Measurements from ENCODE around the gene AP4S1. TPM values are rescaled to one million over a fixed set of nuclear protein-coding genes. Genes with fewer than 3 reads are reported as not detected.

Gene AP4S1
- total RNA-seq, 2 donors from 2014 or later, result 8.6 to 13.7 TPM

DNA sequence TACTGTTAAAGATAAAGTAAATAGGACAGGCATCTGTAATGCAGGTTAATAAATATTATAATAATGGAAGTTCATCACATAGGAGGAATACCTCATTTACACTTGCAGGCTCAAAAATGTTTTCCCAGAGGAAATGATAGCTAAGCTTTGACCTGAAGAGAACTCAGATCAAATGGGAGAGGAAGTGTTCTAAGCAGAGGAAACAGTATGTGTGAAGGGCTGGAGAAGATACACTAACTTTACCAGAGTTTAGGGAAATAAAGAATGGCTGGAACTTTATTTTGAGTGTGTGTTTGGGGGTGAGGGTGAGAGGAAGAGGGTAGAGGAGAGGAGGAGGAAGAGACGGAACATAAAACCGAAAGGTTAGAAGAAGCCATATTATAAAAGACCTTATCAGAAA, 34.0 kb upstream of the AP4S1 start:
- no peaks in the 10 kb centered on the region for H3K9me3 ChIP-seq
- TF ChIP-seq POLR2A (IDR thresholded peaks at IDR 0.05), result no peak
- TF ChIP-seq, protein P1, sequence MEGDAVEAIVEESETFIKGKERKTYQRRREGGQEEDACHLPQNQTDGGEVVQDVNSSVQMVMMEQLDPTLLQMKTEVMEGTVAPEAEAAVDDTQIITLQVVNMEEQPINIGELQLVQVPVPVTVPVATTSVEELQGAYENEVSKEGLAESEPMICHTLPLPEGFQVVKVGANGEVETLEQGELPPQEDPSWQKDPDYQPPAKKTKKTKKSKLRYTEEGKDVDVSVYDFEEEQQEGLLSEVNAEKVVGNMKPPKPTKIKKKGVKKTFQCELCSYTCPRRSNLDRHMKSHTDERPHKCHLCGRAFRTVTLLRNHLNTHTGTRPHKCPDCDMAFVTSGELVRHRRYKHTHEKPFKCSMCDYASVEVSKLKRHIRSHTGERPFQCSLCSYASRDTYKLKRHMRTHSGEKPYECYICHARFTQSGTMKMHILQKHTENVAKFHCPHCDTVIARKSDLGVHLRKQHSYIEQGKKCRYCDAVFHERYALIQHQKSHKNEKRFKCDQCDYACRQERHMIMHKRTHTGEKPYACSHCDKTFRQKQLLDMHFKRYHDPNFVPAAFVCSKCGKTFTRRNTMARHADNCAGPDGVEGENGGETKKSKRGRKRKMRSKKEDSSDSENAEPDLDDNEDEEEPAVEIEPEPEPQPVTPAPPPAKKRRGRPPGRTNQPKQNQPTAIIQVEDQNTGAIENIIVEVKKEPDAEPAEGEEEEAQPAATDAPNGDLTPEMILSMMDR (IDR thresholded peaks at IDR 0.05), result no peak
- H3K27ac ChIP-seq, result no peak overlapping the region
- H3K4me1 ChIP-seq, result peaks cover 31% of the 10 kb centered on the region
- ATAC-seq, result no peak
- no peaks in the 10 kb centered on the region for H3K27me3 ChIP-seq
- no peaks in the 10 kb centered on the region for H3K36me3 ChIP-seq (replicated peaks in 1 of 2; ENCODE audit: insufficient read depth in 1 of 2, low read depth in 2 of 2)
- no peak for DNase-seq
- 75 to 83% methylated on average over 2 of the region's 2 CpGs for WGBS, 2 donors
- no peak overlapping the region for H3K4me3 ChIP-seq
- intact Hi-C loops (cut with DNase I), result no loop called here

DNA sequence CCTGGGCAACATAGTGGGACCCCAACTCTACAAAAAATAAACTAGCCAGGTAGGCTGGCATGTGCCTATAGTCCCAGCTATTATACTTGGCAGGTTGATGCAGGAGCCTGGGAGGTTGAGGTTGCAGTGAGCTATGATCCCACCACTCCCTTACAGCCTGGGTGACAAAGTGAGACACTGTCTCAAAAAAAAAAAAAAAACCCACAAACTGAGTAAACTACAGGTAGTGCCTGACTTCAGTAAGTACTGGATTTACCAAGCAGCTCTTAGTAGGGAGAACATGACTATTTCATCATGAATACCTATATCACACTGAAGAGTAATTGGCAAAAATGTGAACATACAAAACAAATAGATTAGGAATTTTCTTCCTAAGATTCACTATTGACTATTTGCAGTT, 32.4 kb upstream of the AP4S1 start:
- Histone ChIP-seq H3K27ac (no peak overlapping the region), H3K36me3 (replicated peaks in 1 of 2; ENCODE audit: insufficient read depth in 1 of 2, low read depth in 2 of 2) (no peaks in the 10 kb centered on the region), H3K9me3 (no peaks in the 10 kb centered on the region), H3K27me3 (no peaks in the 10 kb centered on the region), H3K4me1 (peaks cover 29% of the 10 kb centered on the region), H3K4me3 (no peak overlapping the region)
- no peak for TF ChIP-seq POLR2A (IDR thresholded peaks at IDR 0.05)
- TF ChIP-seq, protein P1 (IDR thresholded peaks at IDR 0.05), result no peak
- intact Hi-C loops (cut with DNase I), result no loop called here
- ATAC-seq (no peak), DNase-seq (no peak)

DNA sequence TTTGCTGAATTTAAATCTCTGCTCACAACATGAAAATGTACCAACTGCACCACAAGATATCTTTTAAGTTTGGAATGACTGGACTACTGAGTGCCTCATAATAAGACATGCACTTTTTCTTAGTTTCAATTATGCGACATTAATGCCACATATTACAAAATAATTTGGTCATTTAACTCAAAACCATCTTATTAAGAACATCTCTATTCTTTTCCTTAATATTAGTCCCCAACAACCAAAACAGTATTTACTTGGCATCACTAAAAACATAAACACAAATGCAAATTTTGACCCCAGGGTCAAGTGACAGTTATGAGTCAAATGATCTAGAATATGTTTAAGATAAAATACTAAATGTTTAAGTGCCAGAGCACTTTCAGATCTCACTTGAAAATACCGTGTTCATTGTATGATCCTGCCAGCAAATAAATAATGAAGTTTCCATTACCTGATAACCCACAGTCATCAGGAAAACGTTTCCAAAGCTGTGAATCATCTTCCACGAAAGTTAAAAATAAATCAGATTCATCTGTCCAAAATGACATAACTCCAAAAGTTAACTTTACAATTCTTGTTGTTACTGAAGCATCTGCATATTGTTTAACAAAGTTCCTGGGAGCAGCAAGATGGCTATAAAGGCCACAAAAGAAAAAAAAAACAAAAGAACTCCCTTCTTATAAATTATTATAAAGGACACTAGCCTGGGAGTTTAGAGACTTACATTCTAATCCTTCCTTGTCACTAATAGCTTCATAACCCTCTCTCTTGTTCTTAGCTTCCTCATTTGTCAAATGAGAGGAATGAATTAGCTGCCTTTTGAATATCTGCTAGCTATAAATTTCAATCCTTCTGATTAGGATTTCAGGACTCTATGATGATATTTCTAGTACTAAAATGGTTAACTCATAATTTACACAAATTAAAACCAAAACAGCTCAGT, 30.5 kb upstream of the AP4S1 start:
- peaks cover 21% of the 10 kb centered on the region for H3K4me1 ChIP-seq
- 2% methylated on average over 4 of the region's 4 CpGs for WGBS, 2 donors
- H3K9me3 ChIP-seq, result no peaks in the 10 kb centered on the region
- TF ChIP-seq, protein P1 (IDR thresholded peaks at IDR 0.05), result no peak
- TF ChIP-seq POLR2A (IDR thresholded peaks at IDR 0.05), result no peak
- intact Hi-C loops (cut with DNase I), result no loop called here
- no peaks in the 10 kb centered on the region for H3K36me3 ChIP-seq (replicated peaks in 1 of 2; ENCODE audit: insufficient read depth in 1 of 2, low read depth in 2 of 2)
- no peaks in the 10 kb centered on the region for H3K27me3 ChIP-seq
- H3K27ac ChIP-seq, result peak overlapping the region in 1 of 4 donors; percentile 7
- ATAC-seq (no peak), DNase-seq (no peak)
- no peak overlapping the region for H3K4me3 ChIP-seq

DNA sequence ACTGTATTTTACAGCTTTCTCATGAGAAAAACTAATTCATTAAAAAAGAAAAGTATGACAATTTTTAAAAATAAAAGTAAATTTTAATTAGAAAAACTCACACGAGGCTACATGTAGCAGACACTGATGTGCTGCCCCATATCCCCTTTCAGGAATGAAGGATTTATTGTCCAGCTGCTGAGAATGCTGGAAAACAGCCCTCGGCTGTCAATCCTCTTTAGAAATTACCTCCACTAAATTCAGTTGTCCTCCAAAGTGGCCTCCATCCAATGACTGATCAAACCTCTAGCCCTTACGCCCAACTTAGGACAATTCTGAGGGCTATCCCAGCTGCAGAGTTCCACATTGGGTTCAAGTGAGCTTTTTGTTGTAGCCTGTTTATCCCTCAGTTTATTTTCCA, 29.8 kb upstream of the AP4S1 start:
- Histone ChIP-seq H3K9me3 (no peaks in the 10 kb centered on the region), H3K36me3 (replicated peaks in 1 of 2; ENCODE audit: insufficient read depth in 1 of 2, low read depth in 2 of 2) (no peaks in the 10 kb centered on the region), H3K27me3 (no peaks in the 10 kb centered on the region), H3K27ac (no peak overlapping the region), H3K4me3 (no peak overlapping the region), H3K4me1 (peaks cover 24% of the 10 kb centered on the region)
- WGBS, 2 donors, result 71 to 81% methylated on average over 3 of the region's 3 CpGs
- TF ChIP-seq, protein P1 (IDR thresholded peaks at IDR 0.05), result no peak
- TF ChIP-seq POLR2A (IDR thresholded peaks at IDR 0.05), result no peak
- intact Hi-C loops (cut with DNase I), result no loop called here
- ATAC-seq (no peak), DNase-seq (no peak)
